ENCODE data around the gene LINGO4.

LINGO4 gene

GRCh38 chr1:151832318-151832980 is 27.2 kb upstream of the LINGO4 start:
- DNase-seq, result no peak

- DNase-seq, result no peak
These were observed 26.4 kb upstream of the LINGO4 start, which contains the start of gene RORC for GRCh38 chr1:151831605-151832004. TSS of gene RORC (minus strand) at chr1:151831802. CDS start at chr1:151831764, 38 bp downstream.

- DNase-seq, result no peak
These were observed 26.0 kb upstream of the LINGO4 start for GRCh38 chr1:151831256-151831591.

GRCh38 chr1:151830055-151830454 is 24.8 kb upstream of the LINGO4 start:
- DNase-seq, result no peak

- DNase-seq, result no peak
These were observed 24.3 kb upstream of the LINGO4 start for GRCh38 chr1:151829352-151830046.

- no peak for DNase-seq
These were observed 23.7 kb upstream of the LINGO4 start for GRCh38 chr1:151828921-151829320.

GRCh38 chr1:151827853-151828252 is 22.6 kb upstream of the LINGO4 start:
- DNase-seq, result no peak

GRCh38 chr1:151825751-151826660 is 20.8 kb upstream of the LINGO4 start:
- no peak for DNase-seq

- no peak for DNase-seq
These were observed 20.0 kb upstream of the LINGO4 start for GRCh38 chr1:151825204-151825603.

GRCh38 chr1:151823175-151823574 is 18.0 kb upstream of the LINGO4 start:
- no peak for DNase-seq

GRCh38 chr1:151822404-151822803 is 17.2 kb upstream of the LINGO4 start:
- no peak for DNase-seq

GRCh38 chr1:151820940-151821339 is 15.7 kb upstream of the LINGO4 start:
- no peak for DNase-seq

GRCh38 chr1:151819976-151820623 is 14.9 kb upstream of the LINGO4 start:
- no peak for DNase-seq

- DNase-seq, result no peak
These were observed 14.1 kb upstream of the LINGO4 start for GRCh38 chr1:151819227-151819835.

- no peak for DNase-seq
These were observed 12.1 kb upstream of the LINGO4 start for GRCh38 chr1:151817353-151817730.

- DNase-seq, result no peak
These were observed 11.5 kb upstream of the LINGO4 start for GRCh38 chr1:151816548-151817352.

GRCh38 chr1:151815716-151816327 is 10.6 kb upstream of the LINGO4 start:
- DNase-seq, result peak; percentile 53

GRCh38 chr1:151814971-151815545 is 9.8 kb upstream of the LINGO4 start:
- DNase-seq, result no peak

GRCh38 chr1:151814426-151814825 is 9.2 kb upstream of the LINGO4 start:
- DNase-seq, result no peak

GRCh38 chr1:151813271-151813977 is 8.2 kb upstream of the LINGO4 start:
- DNase-seq, result no peak
